Fibroblast of upper back skin (primary cell): ENCODE results near the gene ARHGAP5.

Source experiments
- DNase-seq: peaks from one replicate; pipeline ENCODE4 v3.0.0-alpha.2; 2013

The ARHGAP5 gene

DNA sequence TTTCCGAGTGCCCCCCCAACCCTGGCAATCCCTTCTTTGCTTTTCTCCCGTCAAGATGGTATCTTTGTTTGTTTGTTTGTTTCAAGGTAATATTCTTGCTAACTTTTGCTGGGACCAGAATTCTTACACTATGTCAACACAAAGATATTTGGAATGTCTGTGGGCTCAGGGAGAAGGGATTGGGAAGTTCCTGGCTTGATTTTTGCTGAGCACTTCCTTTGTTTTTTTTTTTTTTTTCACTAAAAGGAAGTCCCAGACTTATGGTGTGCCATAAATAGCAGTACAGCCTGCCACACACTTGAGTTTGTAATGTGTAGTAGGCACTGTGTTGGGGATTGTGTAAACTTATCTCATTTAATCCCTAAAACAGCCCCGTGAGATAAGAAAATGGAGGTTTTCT is 113.6 kb downstream of the ARHGAP5 start:
- DNase-seq: peak; percentile 28

DNA sequence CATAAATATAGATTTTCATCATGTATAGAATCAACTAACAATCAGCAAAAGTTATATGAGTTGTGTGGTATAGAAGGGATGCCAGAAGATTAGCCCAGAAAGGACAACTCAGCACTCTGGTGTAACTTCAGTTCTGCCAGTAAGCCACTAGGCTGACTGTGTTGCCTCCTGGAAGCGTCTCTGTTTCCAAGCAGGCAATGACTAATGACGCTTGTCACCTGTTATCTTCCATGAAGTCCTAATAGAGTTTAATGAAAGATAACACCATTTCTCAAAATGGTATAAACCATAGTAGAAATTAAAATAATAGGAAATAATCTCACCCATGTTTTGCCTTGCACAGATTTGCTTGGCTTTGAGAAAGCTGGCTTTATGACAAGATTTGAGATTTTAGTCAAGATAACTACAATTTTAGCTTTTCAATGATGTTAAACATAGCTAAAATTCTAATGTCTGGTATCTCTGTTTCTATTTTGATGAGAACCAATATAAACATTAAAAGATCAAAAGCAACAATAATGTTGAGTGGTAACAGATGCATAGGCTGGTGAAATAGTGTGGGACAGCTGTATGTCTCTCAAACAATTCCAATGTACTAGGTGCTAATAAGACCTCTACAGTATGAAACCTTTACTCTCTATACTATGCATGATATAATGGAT is 115.7 kb downstream of the ARHGAP5 start:
- DNase-seq: no peak

DNA sequence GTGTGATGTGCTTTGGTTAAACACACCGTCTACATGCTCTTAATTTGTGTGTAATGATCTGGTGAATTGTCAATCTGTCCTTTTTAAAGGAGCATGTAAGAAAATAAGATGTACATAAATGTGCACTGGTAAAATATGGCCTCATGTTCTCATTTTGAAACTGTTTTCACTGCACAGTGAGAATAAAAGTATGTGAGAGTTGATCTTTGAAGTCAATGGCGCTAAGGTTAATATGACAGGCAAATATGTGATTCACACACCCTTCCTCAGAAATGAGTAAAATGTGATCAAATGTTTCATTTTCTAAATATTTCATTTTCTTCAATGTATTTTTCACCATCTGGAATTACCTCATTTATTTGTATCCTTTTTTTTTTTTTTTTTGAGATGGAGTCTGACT is 116.4 kb downstream of the ARHGAP5 start:
- no peak for DNase-seq

DNA sequence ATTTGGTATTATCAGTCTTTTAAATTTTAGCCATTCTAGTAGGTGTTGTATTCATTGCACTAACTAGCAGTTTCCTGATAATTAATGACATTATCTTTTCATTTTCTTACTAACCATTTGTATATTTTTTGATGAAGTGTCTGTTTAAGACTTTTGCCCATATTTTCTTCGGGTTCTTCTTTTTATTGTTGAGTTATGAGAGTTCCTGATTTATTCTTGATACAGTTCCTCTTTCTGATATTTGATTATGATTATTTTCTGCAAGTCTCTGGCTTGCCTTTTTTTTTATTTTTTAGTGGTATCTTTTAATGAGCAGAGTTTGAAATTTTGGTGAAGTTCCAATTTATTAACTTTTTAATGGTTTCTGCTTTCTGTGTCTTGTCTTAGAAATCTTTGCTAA is 118.5 kb downstream of the ARHGAP5 start:
- no peak for DNase-seq

DNA sequence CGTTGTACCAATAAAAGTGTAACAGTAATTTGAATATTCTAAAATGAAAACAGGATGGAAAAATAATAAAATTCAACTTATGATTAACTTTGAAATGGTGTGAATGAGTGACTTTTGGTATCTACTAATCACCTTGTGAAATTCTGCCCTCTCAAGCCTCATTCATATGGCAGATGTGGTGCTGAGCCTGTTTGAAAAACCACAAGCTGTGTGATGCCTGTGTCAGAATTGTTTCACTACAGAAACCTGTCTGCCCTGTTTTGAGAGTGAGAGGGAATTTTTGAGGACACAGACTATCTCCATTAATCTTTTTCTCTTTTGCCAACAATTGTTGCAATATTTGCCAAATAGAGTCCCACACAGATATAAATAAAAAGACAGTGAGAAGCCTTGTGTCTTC is 120.8 kb downstream of the ARHGAP5 start:
- DNase-seq: no peak

DNA sequence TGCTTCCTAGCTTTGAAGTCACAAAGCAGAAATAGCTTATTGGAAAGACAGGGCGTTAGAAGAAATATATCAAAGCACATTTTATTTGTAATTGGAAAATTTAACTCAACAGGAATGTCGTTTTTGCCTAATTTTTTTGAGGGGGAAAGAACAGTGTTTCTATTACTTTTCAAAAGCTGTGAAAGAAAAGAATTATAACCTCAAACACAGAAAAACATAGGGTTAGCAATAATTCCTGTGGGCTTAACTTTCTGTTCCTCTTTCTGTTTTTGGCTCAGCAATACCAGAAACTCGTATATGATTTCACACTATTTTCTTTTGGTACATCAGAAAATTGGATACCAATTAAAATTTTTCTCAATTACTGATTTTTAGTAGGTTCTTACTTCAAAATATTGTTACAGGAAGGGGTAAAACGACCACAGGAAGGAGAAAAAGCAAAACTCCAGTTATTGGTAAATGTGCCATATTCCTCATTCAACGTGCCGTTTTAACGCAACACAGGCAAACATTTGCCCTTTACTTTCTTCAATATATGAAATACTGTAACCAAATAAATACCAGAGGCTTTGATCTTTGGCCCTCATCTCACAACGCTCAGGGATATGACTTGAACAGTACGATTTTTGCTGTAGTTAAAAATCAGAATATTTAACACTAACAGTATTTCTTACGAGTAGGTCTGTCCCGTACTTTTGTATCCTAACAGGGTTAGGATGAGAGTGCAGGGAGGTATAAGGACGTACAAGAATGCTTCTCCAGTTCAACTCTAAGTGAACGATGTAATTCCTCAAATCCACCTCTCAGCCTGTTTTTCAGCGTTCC is 123.5 kb downstream of the ARHGAP5 start:
- no peak for DNase-seq

DNA sequence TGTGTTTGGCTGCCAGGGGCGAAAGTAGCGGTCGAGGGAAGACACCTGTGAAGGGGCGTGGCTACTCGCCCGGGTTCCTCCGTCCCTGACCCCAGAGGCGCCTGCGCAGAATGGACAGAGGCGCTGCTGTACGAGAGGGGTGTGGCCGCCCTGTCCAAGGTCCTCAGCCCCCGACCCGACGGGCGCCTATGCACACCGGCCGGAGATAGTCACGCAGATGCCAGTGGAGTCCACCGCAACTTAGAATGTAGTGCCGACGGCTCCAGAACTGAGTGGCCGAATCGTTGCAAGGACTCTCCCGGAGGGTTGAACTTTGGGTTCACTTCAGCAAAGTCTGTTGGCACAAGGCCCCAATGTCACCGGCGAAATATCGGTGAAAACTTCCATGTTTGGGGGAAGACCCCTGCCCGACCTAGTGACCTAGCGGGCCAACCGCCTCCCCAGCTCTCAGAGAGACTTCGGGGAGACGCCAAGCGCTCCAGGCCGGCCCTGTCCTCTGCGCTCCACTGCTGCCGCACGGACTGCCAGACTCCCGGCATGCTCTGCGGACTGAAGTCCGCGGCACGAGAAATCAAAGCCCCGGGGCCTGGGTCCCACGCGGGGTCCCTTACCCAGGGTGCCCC is 124.2 kb downstream of the ARHGAP5 start:
- DNase-seq: peak; percentile 31

DNA sequence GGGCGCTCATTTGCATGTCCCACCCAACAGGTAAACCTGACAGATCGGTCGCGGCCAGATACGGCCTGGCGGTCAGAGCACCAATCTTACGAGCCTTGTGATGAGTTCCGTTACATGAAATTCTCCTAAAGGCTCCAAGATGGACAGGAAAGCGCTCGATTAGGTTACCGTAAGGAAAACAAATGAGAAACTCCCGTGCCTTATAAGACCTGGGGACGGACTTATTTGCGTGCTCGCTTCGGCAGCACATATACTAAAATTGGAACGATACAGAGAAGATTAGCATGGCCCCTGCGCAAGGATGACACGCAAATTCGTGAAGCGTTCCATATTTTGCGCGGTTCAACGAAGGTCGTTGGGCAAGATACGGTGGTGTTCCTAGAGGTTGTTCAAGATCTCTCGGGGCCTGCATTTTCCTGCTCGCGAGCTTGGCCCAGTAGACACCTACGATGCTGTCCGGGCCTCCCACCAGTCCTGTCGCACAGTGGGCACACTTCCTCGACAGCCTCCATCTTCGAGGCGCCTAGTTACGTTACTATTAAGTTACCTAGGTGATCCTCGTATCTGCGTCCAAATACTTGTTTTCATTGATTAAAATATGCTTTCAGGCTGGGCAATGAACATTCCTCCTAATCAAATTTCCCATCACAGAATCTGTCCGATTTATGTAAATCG is 124.8 kb downstream of the ARHGAP5 start, which contains the start of gene RNU6-7:
RNU6-7 (plus strand) TSS at position 230 of the 675 bp plus-strand sequence.
- no peak for DNase-seq

DNA sequence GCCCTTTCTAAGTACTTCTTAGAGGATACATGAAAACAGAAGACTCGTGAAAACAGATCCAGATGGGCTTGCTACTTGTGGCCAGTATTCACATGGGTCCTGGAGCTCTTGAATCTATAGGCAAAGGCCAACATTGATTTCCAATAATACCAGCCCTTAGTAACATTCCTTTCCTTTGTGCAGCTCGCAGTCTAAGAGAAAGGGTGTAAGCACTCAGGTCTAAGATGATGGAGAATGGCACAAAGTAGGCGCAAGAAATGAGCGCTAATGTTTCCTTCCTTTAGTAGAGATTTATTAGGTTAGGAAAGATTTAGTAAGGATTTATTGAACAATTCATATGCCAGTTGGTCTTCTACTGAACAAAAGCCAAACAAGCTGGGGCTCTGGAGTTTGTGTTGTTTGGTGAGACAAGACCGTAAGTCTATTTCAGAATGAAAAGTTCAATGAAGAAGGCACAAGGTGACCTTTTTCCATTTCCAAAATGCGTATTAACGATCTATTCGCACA is 125.4 kb downstream of the ARHGAP5 start:
- DNase-seq: peak; percentile 6

DNA sequence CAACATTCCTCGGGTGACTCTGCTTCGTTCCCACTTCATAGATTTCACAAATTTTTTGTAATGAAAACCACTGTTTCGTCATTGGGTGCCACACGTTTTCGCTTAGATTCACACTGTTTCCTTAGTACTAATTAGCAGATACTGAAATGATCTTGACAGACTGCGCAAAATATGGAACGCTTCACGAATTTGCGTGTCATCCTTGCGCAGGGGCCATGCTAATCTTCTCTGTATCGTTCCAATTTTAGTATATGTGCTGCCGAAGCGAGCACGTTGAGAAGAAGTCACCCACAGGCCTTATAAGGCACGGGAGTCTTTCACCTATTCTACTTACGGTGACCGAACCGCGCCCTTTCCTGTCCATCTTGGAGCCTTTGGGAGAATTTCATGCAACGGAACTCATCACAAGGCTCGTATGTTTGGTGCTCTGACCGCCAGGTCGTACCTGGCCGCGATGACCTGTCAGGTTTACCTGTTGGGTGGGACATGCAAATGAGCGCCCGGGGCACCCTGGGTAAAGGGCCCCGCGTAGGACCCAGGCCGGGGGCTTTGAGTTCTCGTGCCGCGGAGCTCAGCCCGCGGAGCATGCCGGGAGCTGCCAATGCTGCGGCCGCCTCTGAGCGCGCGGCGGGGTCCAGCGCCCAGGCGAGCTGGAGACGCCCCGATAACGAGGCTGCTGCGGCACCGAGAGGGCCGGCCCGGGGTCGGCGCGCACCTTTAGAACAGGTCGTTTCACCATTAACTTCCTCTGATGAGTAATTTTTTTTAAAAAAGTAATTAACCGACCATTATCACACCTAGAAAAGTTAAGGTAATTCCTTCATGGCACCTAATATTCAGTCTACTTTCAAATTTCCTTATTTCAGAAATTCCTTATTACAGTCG is 126.1 kb downstream of the ARHGAP5 start, which contains the start of gene RNU6-8:
RNU6-8 (minus strand) TSS at position 272 of the 885 bp plus-strand sequence.
- DNase-seq: peak; percentile 88

DNA sequence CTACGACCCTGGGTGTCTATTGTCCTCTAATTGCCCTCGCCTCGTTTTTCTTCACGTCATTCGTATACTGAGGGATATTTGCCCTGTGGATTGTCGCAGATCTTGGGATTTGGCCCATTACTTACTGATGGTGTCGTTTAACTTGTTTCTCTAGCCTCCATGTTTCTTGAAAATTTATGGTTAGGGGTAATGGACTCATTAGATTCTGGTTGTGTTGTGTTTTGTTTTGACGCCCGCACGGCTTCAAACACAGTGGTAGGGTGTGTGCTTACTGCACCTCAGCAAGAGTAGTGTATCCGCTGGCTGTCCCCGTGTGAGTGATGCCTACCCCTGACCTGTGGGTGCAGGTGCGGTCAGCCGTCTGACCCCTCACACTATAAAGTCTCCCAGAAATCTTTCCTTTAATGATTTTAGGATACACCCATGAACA is 126.8 kb downstream of the ARHGAP5 start:
- DNase-seq: no peak

DNA sequence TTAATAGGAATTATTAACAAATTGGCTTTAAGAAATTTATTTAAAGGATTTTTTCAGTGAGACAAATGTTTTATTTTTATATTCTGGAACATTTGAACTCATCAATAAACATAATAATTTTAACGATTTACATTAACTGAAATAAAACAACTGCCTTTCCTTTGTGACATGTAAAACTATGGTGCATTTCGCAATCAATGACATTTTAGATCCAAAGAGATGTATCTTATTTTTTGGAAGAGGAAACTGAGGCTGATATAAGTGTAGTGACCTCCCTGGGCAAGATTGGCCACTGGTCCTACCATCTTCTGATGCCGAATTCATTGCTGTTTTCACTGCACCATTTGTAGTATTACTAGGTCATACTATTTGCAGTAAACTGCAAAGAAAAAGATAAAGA is 128.4 kb downstream of the ARHGAP5 start:
- DNase-seq: no peak

DNA sequence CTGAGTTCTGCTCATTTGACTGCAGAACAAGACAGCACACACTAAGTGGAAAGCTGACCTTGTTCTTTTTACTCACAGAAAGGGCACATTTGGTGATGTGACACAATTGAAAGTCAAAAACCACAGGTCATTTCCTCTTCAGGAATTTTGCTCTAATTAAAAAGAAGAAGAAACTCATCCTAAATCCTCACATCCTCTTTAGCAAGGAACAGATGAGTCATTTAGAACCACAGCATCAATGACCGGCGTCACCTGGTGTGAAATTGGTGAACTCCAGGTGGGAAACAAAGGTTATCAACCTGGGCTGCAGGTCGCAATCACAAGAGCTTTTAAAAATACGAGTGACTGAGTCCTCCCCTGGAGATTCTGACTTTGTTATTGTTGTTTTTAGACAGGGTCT is 128.9 kb downstream of the ARHGAP5 start:
- no peak for DNase-seq

DNA sequence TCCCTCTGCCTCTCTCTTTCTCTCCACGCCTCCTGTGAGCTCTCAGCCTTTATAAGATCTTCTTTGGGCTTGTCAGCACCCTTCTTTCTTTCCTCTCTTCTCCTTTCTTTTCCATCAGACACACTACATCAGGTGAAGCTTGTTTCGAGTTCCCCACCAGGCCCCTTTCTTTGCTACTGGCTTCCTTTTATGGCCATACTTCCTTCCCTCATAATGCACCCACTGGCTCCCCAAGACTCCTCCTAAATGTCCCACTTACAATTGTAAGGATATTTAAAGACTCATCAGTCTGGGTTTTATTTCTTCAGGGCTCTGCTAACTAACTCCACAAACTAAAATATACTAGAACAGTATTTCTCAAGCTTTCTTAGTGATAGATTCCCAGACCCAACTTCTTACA is 129.4 kb downstream of the ARHGAP5 start:
- DNase-seq: no peak

DNA sequence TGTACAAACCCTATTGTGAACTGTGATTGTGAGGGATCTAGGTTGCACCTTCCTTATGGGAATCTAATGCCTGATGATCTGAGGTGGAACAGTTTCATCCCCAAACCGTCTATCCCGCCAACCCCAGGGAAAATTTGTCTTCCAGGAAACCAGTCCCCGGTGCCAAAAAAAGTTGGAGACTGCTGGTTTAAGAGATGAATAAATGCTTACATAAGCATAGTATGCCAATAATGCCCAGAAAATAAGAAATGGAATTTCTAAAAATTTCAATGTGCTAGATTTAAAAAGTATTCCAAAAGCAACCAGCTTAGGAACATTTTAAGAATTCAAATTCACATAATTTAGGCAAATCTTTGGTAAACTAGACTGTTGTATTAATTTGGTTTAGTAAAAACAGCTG is 131.4 kb downstream of the ARHGAP5 start:
- DNase-seq: no peak
